ENCODE data around the gene JOSD2.
"Not testable (repeated sequence)": the region's sequence is repeated elsewhere in the genome, so short reads cannot be mapped to it uniquely, and the experiment has no call there.

Gene JOSD2

DNA sequence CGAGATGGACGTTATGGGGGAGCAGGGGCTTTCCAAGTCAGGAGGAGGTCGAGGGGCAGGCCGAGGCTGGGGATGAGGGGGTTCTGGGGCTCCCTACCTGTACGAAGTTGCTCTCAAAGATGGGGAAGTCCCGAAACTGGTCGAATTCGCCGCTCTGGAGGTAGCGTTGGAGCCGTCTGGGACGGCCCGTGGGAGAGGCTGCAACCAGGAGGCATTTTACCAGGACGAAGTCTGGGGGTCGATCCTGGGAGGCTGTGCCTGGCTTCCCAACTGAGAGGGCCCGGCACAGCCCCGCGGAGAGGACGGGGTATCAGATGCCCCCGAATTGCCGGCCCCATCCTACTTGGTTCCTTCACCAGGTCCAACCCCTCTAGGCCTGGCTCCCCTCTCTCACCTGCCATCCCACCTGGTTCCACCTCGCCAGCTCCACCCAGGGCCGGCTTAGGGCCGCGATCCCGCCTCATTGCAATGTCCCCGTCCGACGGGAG is 35.2 kb downstream of the JOSD2 start:
- no peak for DNase-seq

DNA sequence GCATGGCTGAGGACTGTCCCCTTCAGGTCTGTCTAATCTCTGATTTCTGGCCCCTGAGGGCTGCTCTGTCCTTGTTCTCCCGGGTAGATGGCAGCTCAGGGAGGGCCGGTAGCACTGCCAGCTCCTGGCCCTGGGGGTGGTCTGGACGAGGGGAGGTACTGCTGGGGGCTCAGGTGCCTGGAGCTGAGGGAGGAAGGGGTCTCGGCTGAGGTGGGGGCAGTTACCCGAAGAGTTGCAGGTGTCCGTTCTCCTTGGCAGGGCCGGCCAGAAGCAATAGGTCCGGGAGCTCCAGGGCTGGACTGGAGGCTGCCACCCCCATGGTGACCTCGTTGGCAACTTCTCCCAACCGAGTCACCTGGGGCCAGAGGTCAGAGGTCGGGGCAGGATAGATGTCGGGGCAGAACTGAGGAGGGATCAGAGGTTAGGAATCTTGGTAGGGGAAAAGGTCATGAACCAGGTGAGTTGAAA is 35.9 kb downstream of the JOSD2 start:
- no peak for DNase-seq

DNA sequence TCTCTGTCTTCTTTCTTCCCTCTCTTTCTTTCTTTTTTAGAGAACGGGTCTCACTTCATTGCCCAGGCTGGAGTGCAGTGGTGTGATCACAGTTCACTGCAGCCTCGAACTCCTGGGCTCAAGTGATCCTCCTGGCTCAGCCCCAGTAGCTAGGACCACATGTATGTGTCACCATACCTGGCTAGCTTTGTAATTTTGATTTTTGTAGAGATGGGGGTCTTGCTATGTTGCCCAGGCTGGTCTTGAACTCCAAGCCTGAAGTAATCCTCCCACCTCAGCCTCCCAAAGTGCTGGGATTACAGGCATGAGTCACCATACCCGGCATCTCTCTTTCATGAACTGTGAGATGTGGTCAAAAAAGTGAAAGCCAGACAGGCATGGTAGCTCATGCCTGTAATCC is 37.7 kb downstream of the JOSD2 start:
- DNase-seq: not testable (repeated sequence)

DNA sequence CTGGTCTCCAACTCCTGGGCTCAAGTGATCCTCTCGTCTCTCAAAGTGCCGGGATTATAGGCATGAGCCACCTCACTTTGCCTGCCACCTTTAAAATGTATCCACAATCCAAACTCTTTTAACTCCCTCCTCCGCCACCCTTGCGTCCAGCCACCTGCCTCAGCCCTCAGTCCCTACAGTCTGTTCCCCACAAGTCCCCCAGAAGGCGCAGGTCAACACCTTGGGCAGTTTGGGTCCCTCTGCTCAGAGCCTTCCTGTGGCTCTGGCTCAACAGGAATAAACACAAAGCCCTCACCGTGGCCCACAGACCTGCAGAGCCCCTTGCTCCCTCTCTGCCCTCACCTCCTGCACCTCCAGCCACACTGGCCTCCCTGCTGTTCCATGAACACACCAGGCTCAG is 42.2 kb downstream of the JOSD2 start:
- no peak for DNase-seq

- no peak for DNase-seq
Observed at GRCh38 chr19:50467566-50467965, 43.4 kb downstream of the JOSD2 start.

DNA sequence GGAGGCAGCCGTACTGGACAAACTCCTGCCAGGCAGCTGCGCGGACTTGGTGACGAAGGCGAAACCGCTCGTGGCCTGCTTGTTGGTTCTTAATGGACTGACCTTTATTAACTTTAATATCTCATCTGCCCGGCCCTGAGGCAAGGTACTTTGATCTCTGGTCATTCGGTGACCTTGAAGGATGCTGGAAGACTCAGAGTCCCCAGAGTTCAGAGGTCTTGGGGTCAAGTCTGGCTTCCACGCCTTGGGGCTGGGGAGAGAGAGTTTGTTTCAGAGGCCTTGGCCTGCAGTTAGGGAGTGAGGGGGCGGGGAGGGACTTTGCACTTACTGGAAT is 44.3 kb downstream of the JOSD2 start:
- no peak for DNase-seq

- peak; percentile 86 for DNase-seq
Observed at GRCh38 chr19:50465986-50466705, 44.8 kb downstream of the JOSD2 start.

GRCh38 chr19:50465000-50465399 is 46.0 kb downstream of the JOSD2 start:
- no peak for DNase-seq

DNA sequence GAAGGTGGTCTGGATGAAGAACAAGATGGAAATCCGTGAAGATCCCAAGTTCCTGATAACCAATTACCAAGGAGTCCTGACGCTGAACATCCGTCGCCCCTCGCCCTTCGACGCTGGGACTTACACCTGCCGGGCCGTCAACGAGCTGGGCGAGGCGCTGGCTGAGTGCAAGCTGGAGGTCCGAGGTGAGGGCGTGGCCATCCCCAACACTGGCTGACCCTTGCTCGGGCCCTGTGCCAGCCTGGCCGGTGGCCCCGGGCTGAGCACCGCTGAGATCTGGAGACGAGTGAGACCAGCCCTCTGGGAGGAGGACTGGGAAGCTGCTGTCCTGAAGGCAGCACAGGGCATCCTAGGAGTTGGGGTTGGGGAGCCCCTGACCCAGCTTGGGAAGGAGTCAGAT is 46.6 kb downstream of the JOSD2 start:
- no peak for DNase-seq

GRCh38 chr19:50462970-50463369 is 48.0 kb downstream of the JOSD2 start:
- no peak for DNase-seq

GRCh38 chr19:50461066-50461875 is 49.7 kb downstream of the JOSD2 start:
- peak; percentile 80 for DNase-seq

- DNase-seq: peak; percentile 73
Observed at GRCh38 chr19:50460161-50460765, 50.7 kb downstream of the JOSD2 start.

GRCh38 chr19:50459638-50460037 is 51.4 kb downstream of the JOSD2 start:
- no peak for DNase-seq

GRCh38 chr19:50459067-50459456 is 51.9 kb downstream of the JOSD2 start:
- no peak for DNase-seq

DNA sequence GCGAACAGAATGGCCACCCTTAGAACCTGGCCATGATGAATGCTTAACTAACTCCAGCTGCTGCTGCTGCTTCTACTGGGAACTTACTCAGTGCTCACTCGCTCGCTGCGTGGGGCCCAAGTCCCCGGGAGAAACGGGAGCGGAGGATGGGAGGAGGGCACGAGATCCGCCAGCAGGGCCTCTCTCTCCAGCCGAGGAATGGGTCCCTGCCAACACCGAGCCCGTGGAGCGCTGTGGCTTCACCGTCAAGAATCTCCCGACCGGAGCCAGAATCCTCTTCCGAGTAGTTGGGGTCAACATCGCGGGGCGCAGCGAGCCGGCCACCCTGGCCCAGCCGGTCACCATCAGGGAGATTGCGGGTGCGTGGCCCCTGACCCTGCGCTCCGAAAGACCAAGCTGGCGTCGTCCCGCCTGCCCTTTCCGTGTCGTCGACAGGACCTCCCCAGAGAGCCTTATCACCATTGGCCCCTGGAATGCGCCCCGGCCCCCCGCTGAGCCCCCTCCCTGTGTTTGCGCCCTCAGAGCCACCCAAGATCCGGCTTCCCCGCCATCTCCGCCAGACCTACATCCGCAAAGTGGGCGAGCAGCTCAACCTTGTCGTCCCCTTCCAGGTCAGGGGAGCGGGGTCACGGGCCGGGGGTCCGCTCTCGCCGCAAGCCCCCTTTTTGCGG is 52.5 kb downstream of the JOSD2 start:
- no peak for DNase-seq

DNA sequence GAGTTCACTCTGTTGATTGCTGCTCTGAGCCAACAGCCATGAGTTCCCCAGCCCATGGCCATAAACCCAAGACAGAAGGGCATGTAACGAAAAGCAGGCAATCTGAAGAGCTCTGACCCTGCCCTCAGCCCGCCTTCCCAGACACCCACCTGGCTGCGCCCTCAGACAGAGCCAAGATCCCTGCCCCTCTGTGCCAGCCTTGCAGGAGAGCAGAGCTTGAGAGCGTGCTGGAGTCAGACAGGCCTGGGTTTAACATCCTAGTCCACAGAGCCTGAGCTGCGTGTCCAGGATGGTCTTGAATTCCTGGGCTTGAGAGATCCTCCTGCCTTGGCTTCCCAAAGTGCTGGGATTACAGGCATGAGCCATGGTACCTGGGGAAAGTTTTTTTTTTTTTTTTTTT is 53.7 kb downstream of the JOSD2 start:
- no peak for DNase-seq
